GM12872 (cell line): ENCODE measurements around the gene AKT2.

Experiments
- CTCF ChIP-seq: IDR thresholded peaks from 3 replicates; pipeline ENCODE4 v1.5.1; 2011; ENCODE audit warnings: low read depth, mild to moderate bottlenecking, low read length, moderate library complexity; ENCODE audit not compliant: insufficient read depth

AKT2 gene

GRCh38 chr19:40264314-40265054, 20.7 kb downstream of the AKT2 start:
- TF ChIP-seq CTCF, result no peak

GRCh38 chr19:40263440-40264313, 21.5 kb downstream of the AKT2 start:
- no peak for TF ChIP-seq CTCF

GRCh38 chr19:40262422-40262821, 22.7 kb downstream of the AKT2 start:
- TF ChIP-seq CTCF, result no peak

- TF ChIP-seq CTCF, result no peak
Observed at GRCh38 chr19:40261631-40262030, 23.5 kb downstream of the AKT2 start.

GRCh38 chr19:40257096-40257517, 28.0 kb downstream of the AKT2 start:
- TF ChIP-seq CTCF, result no peak

- no peak for TF ChIP-seq CTCF
Observed at GRCh38 chr19:40256512-40256911, 28.6 kb downstream of the AKT2 start.

GRCh38 chr19:40255619-40256166, 29.5 kb downstream of the AKT2 start:
- no peak for TF ChIP-seq CTCF
